Measurements from ENCODE around the gene ZNF408. TPM values are rescaled to one million over a fixed set of nuclear protein-coding genes. Genes with fewer than 3 reads are reported as not detected.

The ZNF408 gene
- total and polyA plus RNA-seq, 2 donors (not counting 3 experiments of a cell fraction or from before 2014, with no cell fraction given), result 7.8 to 10.9 TPM

DNA sequence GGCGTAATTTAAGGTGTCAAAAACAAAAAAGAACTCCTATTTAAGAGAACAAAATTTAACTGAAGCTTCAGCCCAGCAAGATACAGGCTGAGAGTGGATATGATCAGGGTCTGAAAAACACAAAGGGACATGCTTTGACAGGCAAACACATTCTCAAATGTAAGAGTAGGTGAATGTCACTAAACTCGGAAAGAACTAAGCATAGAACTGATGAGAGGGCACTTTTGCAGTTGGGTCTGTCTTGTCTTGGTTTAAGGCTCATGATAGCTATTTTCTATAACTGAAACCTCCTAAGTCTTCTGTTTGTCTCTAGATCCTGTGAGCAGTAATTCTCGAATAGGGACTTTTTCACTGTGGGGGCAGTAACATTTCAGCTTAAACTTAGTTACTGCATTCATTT is 45.2 kb downstream of the ZNF408 start:
- no peak for FAIRE-seq
- no peak overlapping the region for H2AFZ ChIP-seq (ENCODE audit: low read depth, low read length)
- H3K27ac ChIP-seq (ENCODE audit: insufficient read depth, low read depth, low read length), result no peak overlapping the region
- no peak for DNase-seq (ENCODE audit: low read depth, low spot score)
- no peaks in the 10 kb centered on the region for H3K4me1 ChIP-seq (ENCODE audit: control insufficient read depth, extremely low read depth, insufficient read depth, low read length)
- ChIA-PET POLR2A (no interaction called here), CTCF (no interaction called here)
- no peak overlapping the region for H3K4me2 ChIP-seq (ENCODE audit: insufficient read depth, low read length)
- dilution Hi-C loops (cut with MboI; ENCODE audit: extremely low pct_ligation_motif_present, low sequenced_read_pairs), result no loop called here
- no peak overlapping the region for H3K9ac ChIP-seq (replicated peaks; ENCODE audit: extremely low read depth, insufficient read depth, low read length)
- no peaks in the 10 kb centered on the region for H3K9me3 ChIP-seq (replicated peaks; ENCODE audit: control insufficient read depth, insufficient read depth, low read length)
- intact Hi-C loops (cut with micrococcal nuclease), result no loop called here
- no peaks in the 10 kb centered on the region for H4K20me1 ChIP-seq (replicated peaks; ENCODE audit: control insufficient read depth, extremely low read depth, insufficient read depth, low read length)
- H3K36me3 ChIP-seq (ENCODE audit: control insufficient read depth in 2 of 2, extremely low read depth in 1 of 2, insufficient read depth in 2 of 2, low read length in 2 of 2), result peaks cover 48% of the 10 kb centered on the region in 2 experiments
- no peaks in the 10 kb centered on the region for H3K9me1 ChIP-seq (replicated peaks; ENCODE audit: control insufficient read depth, extremely low read depth, insufficient read depth, low read length)
- BruUV-seq (replicated peaks), result no TSS peak
- no peaks in the 10 kb centered on the region for H3K27me3 ChIP-seq (ENCODE audit: control insufficient read depth in 2 of 2, insufficient read depth in 2 of 2, low read length in 2 of 2)
- H3K4me3 ChIP-seq (replicated peaks in 1 of 3; ENCODE audit: insufficient read depth in 1 of 3, low read depth in 1 of 3, low read length in 3 of 3), result no peak overlapping the region
- H3K79me2 ChIP-seq (ENCODE audit: control insufficient read depth, insufficient read depth, low read length), result no peaks in the 10 kb centered on the region
- TF ChIP-seq, protein P1, sequence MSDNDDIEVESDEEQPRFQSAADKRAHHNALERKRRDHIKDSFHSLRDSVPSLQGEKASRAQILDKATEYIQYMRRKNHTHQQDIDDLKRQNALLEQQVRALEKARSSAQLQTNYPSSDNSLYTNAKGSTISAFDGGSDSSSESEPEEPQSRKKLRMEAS (IDR thresholded peaks at IDR 0.05; ENCODE audit: insufficient read depth, insufficient read length), result no peak
- TF ChIP-seq EZH2 (IDR thresholded peaks at IDR 0.05; ENCODE audit: borderline replicate concordance, low read depth, low read length, severe bottlenecking), result no peak
- no peak for TF ChIP-seq POLR2A (IDR thresholded peaks at IDR 0.05; ENCODE audit: low read depth, low read length)
- TF ChIP-seq, protein P2, sequence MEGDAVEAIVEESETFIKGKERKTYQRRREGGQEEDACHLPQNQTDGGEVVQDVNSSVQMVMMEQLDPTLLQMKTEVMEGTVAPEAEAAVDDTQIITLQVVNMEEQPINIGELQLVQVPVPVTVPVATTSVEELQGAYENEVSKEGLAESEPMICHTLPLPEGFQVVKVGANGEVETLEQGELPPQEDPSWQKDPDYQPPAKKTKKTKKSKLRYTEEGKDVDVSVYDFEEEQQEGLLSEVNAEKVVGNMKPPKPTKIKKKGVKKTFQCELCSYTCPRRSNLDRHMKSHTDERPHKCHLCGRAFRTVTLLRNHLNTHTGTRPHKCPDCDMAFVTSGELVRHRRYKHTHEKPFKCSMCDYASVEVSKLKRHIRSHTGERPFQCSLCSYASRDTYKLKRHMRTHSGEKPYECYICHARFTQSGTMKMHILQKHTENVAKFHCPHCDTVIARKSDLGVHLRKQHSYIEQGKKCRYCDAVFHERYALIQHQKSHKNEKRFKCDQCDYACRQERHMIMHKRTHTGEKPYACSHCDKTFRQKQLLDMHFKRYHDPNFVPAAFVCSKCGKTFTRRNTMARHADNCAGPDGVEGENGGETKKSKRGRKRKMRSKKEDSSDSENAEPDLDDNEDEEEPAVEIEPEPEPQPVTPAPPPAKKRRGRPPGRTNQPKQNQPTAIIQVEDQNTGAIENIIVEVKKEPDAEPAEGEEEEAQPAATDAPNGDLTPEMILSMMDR (IDR thresholded peaks at IDR 0.05; ENCODE audit: extremely low read depth in 1 of 2, insufficient read depth in 1 of 2, low read depth in 1 of 2, low read length in 2 of 2), result no peak
- TF ChIP-seq MYC (IDR thresholded peaks at IDR 0.05; ENCODE audit: low read depth, low read length), result no peak
- no peak for TF ChIP-seq GATA2 (IDR thresholded peaks at IDR 0.05; ENCODE audit: insufficient read depth, insufficient read length, low read depth, low read length)
- TF ChIP-seq FOS (IDR thresholded peaks at IDR 0.05; ENCODE audit: borderline replicate concordance, insufficient read depth, low read length), result no peak
- no peak for TF ChIP-seq POLR2AphosphoS5 (IDR thresholded peaks at IDR 0.05; ENCODE audit: insufficient read depth, low read depth, low read length)
- no peak for TF ChIP-seq JUN (IDR thresholded peaks at IDR 0.05; ENCODE audit: borderline replicate concordance, insufficient read depth, insufficient read length, low read depth)

Data from endothelial cell of umbilical vein (primary cell).